HG03460 (cell line): ENCODE data around the gene PHACTR2.
"Not testable (repeated sequence)": the region's sequence is repeated elsewhere in the genome, so short reads cannot be mapped to it uniquely, and the experiment has no call there.

Experiments used
- ATAC-seq: cut with Tn5 transposase; IDR thresholded peaks from one replicate; pipeline ENCODE4 v1.9.1; 2021; ENCODE audit not compliant: unreplicated experiment

Gene PHACTR2

DNA sequence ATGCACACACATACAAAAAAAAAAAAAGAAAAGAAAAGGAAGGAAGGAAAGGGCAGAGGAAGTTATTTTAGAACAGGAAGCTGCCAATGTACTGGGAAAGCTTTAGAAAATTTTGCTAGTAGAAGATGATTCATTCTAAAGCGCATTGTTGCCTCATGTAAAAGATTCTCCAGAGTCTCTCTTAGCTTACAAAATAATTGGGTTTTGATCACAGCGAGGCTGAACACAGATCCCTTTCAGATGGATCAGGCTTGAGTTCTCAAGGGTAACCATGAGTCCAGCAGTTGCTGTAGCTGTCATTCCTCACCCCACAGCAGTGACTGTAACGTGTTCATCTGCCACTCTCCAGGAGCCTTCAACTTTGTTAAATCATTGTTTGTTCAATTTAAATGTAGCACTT is 81.9 kb downstream of the PHACTR2 start:
- no peak for ATAC-seq

DNA sequence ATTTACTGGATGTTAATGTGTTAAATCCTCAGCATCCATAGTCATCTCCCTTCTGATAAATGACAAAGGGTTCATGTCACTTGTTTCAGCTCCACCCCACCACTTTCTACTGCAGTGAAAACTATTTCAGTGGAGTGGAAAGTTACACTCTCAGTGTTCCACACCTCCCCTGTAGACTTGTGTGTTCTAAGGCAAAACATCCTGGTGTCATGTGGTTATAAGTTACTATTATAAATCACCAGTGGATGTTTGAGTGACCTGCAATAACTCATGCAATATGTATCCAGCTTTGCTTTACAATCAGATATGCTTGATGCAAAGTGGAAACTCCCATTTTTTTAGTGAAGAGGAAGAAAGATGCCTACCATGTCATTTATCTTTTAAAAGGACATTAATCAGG is 83.3 kb downstream of the PHACTR2 start:
- ATAC-seq: no peak

DNA sequence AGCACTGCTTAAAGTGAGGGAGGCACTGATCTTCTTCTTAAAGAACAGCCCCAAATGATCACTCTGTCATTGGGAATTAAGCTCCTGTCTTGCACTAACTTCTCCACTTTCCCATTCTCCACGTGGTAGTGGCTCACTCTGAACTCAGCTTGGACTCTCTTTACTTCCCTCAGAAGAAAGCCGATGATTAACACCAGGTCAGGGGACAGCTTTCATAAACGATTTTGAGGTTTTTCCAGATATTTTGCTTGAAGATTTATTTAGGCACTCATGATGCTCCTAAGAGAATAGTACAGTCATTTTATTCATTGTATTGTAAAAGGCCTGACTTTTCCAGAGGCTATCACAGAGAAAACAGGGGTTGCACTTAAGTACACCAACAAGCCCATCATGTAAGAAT is 84.4 kb downstream of the PHACTR2 start:
- ATAC-seq: no peak

DNA sequence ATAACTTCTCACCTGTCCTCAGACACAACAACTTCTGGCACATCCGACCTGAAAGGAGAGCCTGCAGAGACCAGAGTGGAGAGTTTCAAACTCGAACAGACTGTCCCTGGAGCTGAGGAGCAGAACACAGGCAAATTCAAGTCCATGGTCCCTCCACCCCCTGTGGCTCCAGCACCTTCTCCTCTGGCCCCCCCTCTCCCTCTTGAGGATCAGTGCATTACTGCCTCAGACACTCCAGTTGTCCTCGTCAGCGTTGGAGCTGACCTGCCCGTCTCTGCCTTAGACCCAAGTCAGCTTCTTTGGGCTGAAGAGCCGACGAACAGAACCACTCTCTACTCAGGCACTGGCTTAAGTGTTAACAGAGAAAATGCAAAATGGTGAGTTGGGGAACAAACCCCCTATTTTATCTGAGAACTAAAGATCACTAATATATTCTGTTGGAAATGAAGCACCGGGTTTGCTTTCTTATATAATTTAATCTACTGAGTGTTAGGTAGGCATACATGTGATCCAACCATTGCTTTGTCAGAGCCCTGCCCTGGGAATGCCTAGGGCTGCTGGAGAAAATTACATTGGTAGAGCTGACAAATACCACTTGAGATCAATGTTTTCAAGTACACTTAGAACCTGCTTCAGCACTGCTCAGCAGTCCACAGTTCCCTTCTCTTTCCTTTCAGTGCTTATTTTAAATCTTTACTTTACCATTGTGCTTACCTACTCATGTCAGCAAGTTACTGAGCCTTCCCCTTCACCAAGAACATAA is 87.8 kb downstream of the PHACTR2 start:
- ATAC-seq: no peak

DNA sequence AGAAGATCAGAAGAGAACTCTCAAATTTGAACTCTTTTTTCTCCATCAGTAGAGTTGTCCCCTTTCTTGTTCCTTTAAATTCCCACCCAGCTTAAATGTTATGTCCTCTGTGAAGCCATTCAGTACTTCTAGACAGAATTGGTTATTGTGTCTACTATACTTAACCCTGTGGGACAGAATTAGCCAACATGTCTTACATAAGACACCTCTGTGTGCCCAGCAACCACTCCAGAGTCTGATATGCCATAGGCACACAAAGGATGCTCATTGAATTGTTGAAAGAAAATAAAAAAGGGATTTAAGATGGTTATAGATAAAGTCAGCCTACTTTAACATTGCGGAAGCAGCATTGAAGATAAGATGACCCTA is 88.4 kb downstream of the PHACTR2 start:
- no peak for ATAC-seq

DNA sequence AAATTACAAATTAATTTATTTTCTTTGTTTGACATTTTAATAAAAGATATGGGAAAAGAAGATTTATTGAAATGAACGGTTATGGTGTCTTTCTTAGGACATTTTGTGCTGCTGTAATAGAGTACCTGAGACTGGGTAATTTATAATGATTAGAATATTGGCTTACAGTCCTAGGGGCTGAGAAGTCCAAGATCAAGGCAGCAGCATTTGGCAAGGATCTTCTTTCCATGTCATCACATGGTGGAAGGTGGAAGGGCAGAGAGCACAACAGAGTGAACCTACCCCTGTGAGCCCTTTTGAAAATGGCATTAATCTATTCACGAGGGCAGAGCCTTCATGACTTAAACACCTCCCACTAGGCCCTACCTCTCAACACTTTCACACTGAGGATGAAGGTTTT is 89.7 kb downstream of the PHACTR2 start:
- no peak for ATAC-seq

DNA sequence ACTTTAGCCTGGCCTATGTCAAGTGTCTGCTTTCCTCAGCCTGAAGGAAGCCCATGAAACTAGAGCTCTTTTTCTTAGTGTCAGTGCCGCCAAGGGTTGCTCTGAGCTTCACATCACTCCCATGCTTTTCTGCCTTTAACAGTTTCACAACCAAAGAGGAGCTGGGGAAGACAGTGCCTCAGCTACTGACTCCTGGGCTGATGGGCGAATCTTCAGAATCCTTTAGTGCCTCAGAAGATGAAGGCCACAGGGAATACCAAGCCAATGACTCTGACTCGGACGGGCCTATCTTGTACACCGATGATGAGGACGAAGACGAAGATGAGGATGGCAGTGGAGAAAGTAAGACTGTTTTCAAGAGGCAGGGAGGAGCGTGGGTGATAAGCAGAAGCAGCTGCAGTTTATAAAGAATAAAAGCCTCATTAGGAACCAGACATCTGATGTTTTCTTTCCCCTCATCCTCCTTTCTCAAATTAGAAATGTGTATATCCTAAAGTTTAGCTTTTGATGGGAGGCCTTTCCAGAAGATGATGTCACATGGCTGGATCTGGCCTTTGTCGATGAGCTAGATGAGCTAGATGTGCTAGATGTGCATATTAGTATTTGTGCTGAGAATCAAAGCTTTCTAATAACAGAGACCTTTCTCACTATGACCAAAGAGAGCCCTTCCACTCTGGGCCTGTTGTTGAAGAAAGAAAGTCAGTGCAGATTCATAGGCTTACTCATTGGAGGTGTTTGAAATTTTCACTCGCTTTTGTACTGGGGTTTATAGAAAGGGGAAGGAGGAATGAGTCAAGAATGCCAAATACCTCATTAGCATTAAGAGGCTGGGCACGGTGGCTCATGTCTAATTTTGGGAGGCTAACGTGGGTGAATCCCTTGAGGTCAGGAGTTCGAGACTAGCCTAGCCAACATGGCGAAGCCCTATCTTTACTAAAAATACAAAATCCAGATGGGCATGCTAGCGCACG is 94.6 kb downstream of the PHACTR2 start:
- no peak for ATAC-seq

DNA sequence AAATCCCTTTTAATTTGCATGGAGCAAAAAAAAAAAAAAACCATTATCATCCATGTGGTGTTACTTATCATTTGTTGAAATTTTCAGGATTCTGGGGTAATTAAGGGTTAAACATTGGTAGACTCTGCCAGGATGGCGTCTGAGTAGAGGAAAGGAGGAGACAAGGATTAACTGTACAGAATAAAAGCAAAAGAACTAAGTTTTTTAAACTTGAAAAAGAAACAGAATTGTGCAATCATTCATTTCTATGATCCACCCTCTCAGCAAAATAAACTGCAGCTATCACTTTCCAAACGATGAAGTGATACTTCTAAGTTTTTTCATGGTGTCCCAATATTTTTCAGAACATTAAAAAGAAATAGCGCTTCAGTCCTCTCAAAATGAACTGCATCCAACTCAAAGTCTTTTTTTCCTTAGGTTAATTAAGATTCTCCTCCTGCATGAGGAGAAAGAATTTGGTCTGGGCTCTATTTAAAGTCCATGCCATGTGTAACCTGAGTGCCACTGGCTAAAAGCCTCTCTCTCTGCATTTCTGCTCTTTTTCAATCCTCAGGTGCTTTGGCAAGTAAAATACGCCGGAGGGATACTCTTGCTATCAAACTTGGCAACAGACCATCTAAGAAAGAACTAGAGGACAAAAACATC is 95.9 kb downstream of the PHACTR2 start:
- ATAC-seq: no peak

DNA sequence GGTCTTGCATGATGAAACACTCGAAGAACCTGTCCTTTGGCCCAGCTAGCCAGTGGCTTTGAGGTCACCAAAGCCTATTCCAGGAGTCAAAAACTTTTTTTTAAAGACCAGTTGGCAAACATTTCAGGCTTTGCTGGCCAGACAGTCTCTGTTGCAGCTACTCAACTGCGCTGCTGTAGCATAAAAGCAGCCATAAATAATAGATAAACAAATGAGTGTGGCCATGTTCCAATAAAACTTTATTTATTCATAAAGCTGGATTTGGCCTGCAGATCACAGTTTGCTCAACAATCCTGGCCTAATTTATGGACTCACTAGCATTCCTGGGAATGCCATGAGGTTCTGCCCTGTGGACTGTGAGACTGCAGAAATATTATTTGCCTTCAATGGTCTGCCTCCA is 96.6 kb downstream of the PHACTR2 start:
- ATAC-seq: no peak

DNA sequence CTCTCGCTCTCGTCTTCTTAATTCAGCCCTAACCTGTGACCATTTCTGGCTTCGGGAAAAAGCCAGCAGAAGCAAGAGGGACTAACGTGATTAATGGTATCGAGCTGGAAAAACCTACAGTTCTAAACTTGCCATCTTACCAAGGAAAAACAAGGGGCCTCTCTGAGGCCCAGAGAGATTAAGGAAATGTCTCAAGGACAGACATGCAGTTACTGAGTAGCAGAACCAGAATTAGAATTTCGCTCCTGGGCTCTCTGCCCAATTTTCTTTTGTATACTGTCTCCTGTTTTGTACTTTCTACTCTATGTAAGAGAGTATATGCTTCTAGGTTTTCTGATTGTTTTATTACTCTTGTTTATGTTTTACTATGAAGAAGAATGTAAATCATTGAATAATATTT is 97.6 kb downstream of the PHACTR2 start:
- ATAC-seq: no peak

DNA sequence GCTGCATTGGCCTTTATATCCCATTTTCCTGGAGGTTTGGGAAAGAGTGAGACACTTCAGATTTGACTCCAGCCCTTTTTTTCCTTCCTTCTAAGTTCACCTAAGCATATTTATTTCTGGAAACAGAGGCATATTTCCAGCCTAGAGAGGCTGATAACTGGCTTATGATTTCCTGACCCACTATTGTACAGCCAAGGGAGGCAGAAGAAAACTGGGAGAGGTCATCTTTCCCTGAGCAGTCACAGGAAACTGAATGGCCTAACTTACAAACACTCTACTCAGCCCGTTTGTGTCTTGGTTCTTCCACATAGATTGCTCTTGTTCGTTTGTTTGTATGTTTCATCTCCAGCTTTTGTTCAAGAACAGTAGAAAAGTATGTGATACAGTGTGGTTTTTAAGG is 101.2 kb downstream of the PHACTR2 start:
- no peak for ATAC-seq

DNA sequence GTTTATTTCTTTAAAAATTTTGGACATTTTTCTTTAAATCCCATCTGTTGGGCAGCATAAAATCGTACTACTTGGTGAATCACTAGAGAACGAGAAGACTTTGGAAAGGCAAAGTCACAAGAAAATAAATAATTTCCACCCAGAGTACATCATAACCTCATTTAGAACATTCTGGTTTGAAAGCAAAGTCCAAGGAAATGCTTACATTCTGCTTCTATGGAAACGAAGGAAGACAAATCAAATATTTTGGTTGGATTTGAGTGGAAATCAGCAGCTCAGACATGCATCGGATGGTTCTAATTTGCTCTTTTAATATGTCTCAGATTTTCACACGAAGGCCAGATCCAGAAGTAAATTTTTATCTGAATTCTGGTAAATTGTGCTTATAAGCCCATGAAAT is 104.7 kb downstream of the PHACTR2 start:
- no peak for ATAC-seq

DNA sequence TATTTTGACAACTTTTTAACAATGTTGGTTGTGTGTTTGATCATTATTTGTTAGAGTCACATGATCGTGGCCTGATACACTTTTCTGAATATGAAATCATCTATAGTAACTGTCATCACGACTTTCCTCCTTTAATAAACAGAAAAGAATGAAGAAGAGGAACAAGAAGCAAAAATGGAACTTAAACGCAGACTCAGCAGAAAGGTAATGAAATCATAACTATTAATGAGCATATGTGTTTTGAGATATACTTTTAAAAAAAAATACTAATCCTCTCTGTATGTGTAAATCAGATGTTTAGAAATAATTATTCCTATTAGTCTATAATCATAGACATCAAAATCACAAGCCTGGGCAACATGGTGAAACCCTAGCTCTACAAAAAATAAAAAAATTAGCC is 105.3 kb downstream of the PHACTR2 start:
- no peak for ATAC-seq

DNA sequence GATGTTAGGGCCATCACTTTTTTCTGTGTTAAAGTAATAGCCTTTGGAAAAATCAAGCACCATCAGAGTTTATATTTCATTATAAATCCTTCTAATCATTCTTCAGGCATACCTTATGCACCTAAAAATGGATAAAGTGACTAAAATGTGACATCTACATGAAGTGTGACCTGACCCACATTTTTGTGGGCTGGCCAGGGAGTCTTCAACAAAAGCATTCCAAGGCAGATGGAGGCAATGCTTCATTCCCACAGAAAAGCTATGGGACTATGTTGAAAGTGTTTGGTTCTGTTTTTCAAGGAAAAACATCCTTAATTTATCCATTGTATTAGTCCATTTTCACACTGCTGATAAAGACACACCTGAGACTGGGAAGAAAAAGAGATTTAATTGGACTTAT is 106.6 kb downstream of the PHACTR2 start:
- ATAC-seq: no peak

DNA sequence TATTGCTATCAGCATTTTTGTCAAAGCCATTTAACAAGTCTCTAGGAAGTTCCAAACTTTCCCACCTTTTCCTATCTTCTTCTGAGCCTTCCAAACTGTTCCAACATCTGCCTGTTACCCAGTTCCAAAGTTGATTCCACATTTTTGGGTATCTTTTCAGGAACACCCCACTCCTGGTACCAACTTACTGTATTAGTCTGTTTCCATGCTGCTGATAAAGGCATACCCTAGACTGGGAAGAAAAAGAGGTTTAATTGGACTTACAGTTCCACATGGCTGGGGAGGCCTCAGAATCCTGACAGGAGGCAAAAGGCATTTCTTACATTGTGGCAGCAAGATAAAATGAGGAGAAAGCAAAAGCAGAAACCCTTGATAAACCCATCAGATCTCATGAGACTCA is 108.6 kb downstream of the PHACTR2 start:
- not testable (repeated sequence) for ATAC-seq

DNA sequence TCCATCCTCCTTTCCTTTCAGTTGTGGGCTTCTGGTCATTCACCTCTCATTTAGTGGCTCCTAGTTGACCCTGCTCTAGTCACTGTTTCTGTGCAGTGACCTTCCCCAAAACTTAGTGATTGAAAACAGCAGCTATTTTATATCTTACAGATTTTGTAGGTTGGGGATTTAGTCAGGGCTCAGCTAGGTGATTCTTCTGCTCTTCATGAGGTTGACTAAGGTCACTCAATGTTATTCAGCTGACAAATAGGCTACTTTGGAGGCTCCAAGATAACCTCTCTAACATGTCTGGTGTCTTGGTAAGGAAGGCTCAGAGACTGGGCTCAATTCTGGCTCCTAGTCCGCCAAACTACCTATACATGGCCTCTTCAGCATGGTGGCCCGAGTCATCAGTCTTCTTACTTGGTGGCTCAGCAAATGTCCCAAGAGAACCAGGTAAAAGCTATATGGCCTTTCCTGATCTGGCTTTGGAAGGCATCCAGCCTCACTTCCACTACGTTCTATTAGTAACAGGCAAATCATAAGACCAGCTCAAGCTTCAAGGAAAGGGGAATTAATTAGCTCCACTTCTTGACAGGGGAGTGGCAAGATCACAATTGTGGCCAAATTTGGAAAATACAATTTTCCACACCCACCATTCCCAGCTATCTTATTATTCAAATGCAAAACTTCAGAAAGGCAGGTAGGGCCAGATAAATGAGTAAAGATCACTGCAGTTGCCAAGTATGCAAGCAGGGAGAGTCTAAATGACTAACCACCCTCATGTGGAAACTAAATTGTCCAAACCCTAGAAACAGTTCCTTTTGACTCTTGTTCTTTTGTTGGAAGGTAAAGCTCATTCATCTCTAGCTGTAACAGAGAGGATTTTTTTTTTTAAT is 114.9 kb downstream of the PHACTR2 start:
- ATAC-seq: no peak

DNA sequence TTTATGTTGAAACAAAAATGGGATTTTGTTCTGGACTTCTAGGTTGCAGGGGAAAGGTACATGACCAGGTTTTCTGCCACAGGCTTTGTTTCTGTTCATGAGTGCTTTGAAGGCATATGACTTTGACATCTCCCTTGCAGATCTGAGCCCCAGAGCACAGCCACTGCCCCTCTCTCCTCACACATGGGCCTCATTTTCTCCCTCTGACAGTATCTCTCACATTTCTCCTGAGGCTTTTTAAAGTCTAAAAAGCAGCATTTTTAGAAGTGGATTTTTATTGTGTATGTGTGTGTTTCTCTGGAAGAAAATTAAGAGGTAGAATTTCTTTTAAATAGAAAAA is 115.5 kb downstream of the PHACTR2 start:
- no peak for ATAC-seq

DNA sequence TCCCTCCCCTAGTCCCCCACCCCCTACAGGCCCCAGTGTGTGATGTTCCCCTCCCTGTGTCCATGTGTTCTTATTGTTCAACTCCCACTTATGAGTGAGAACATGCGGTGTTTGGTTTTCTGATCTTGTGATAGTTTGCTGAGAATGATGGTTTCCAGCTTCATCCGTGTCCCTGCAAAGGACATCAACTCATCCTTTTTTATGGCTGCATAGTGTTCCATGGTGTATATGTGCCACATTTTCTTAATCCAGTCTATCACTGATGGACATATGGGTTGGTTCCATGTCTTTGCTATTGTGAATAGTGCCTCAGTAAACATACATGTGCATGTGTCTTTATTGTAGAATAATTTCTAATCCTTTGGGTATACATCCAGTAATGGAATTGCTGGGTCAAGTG is 118.8 kb downstream of the PHACTR2 start:
- not testable (repeated sequence) for ATAC-seq

DNA sequence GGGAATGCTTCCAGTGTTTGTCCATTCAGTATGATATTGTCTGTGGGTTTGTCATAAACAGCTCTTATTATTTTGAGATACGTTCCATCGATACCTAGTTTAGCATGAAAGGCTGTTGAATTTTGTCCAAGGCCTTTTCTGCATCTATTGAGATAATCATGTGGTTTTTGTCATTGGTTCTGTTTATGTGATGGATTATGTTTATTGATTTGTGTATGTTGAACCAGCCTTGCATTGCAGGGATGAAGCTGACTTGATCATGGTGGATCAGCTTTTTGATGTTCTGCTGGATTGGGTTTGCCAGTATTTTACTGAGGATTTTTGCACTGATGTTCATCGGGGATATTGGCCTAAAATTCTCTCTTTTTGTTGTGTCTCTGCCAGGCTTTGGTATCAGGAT is 120.7 kb downstream of the PHACTR2 start:
- ATAC-seq: not testable (repeated sequence)

DNA sequence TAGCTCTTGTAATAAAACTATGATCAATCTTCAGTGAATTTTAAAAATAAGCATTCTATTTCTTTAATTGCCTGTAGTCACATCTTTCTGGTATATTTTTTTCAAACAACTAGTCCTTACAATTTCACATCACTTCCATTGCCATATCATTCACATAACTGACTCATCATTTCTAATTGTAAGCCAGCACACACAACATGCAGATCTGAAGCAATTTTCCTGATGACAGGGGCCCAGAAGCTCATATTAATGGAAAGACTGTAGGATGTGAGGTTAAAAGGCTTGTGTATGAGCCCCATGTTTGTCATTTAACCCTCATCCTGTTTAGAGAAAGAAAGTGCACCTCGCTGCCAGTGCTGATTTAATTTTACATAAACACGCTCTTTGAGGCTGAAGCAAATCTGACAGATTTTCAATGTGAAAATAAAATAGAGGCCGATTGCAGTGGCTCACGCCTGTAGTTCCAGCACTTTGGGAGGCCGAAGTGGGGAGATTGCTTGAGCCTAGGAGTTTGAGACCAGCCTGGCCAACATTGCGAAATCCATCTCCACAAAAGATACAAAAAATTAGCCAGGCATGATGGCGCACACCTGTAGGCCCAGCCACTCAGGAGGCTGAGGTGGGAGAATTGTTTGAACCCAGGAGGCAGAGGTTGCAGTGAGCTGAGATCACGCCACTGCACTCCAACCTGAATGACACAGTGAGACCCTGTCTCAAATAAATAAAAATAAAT is 125.2 kb downstream of the PHACTR2 start:
- no peak for ATAC-seq
